Thyroid gland (tissue), 4 donors: Measurements from ENCODE around the gene DMRT1. TPM values are rescaled to one million over a fixed set of nuclear protein-coding genes. Genes with fewer than 3 reads are reported as not detected.
A peak's percentile ranks its signal among the peaks of the same experiment; 100 is the strongest.
"Not testable (repeated sequence)": the region's sequence is repeated elsewhere in the genome, so short reads cannot be mapped to it uniquely, and the experiment has no call there.

Experiments
- DNase-seq, 2 donors: peaks; one replicate each; pipeline ENCODE4 v3.0.0-alpha.2; 2019
- H3K27ac ChIP-seq, 3 donors: fragments of 200-600 bp; sonication (generic); 1 replicate in 2 of 3; 2 replicates in 1 of 3; pipeline ENCODE4 v1.5.1; 2016 to 2019; ENCODE audit warnings: mild to moderate bottlenecking in 1 of 3, moderate library complexity in 1 of 3
- H3K27me3 ChIP-seq: fragments of 200-600 bp; sonication (generic); one replicate; pipeline ENCODE4 v1.5.1; 2019
- H3K36me3 ChIP-seq, 2 donors: fragments of 200-600 bp; sonication (generic); one replicate each; pipeline ENCODE4 v1.5.1; 2016 to 2019
- H3K4me1 ChIP-seq, 2 donors: fragments of 200-600 bp; sonication (generic); one replicate each; pipeline ENCODE4 v1.5.1; 2017 to 2019
- H3K4me3 ChIP-seq, 3 donors: fragments of 200-600 bp; sonication (generic); replicated peaks in 1 of 3; 1 replicate in 2 of 3; 2 replicates in 1 of 3; pipeline ENCODE4 v1.5.1; 2016; ENCODE audit warnings: mild to moderate bottlenecking in 1 of 3
- H3K9me3 ChIP-seq: fragments of 200-600 bp; sonication (generic); one replicate; pipeline ENCODE4 v1.5.1; 2017
- POLR2A ChIP-seq, 2 donors: fragments of 450-650 bp; IDR thresholded peaks; one replicate each; pipeline ENCODE4 v1.6.1; 2017; ENCODE audit warnings: antibody characterized with exemption in 2 of 2, mild to moderate bottlenecking in 2 of 2, moderate library complexity in 1 of 2
- WGBS, 2 donors: methylation state at CpG; one replicate each; pipeline ENCODE4 v1.1.5; 2017; 5-methylcytosine and 5-hydroxymethylcytosine counted together
- intact Hi-C: fragments of 100-400 bp; cut with DNase I; formaldehyde crosslinking; loops from one replicate; pipeline ENCODE4 v1.15.1; 2023
- total RNA-seq, 4 donors: library from RNA; depleted of rRNA; stranded (reverse); fragments of >200 nt; gene quantifications; one replicate each; pipeline ENCODE4 v1.2.3, GENCODE V29; 2016
- TF ChIP-seq, protein P1 (sequence below), 6 experiments: fragments of 200-600 bp in 3 of 6; fragments of 450-650 bp in 3 of 6; sonication (generic) in 3 of 6; IDR thresholded peaks; one replicate each; pipeline ENCODE4 v1.5.1; 2016 to 2019; ENCODE audit warnings: antibody characterized with exemption in 6 of 6, mild to moderate bottlenecking in 2 of 6, inconsistent platforms in 1 of 6, moderate library complexity in 1 of 6

The DMRT1 gene
- total RNA-seq, 4 donors from 2014 or later: 0.33 to 2.0 (median 0.94) TPM; not detected in 1

DNA sequence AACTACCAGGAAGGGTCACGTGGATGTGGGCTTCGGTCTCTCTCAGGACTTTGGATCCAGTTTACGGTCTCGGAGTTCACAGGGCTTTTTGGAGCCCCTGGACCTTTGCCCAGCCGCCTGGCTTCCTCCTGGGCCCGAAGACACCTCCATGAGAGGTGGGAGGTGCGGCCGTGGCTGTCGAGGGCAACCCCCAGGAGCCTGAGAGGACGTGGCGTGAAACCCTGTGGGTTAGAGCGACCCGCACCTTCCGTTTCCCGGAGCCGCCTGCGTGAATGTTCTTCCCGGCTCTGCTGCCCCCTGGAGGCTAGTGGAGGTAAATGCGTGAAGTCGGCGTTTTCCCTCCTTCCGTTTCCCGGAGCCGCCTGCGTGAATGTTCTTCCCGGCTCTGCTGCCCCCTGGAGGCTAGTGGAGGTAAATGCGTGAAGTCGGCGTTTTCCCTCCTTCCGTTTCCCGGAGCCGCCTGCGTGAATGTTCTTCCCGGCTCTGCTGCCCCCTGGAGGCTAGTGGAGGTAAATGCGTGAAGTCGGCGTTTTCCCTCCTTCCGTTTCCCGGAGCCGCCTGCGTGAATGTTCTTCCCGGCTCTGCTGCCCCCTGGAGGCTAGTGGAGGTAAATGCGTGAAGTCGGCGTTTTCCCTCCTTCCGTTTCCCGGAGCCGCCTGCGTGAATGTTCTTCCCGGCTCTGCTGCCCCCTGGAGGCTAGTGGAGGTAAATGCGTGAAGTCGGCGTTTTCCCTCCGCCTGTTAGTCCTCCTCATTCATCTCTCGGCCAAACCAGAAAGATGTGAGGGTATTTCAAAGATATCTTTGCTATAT is 157.0 kb downstream of the DMRT1 start:
- Histone ChIP-seq H3K27ac (peak overlapping the region in 2 of 3 donors; percentile 93 to 96), H3K4me1 (peaks cover 29 to 47% of the 10 kb centered on the region in 2 donors)
- H3K4me3 ChIP-seq, H3K9me3 ChIP-seq, intact Hi-C loops, H3K36me3 ChIP-seq, H3K27me3 ChIP-seq: not testable (repeated sequence)
- TF ChIP-seq, protein P1, sequence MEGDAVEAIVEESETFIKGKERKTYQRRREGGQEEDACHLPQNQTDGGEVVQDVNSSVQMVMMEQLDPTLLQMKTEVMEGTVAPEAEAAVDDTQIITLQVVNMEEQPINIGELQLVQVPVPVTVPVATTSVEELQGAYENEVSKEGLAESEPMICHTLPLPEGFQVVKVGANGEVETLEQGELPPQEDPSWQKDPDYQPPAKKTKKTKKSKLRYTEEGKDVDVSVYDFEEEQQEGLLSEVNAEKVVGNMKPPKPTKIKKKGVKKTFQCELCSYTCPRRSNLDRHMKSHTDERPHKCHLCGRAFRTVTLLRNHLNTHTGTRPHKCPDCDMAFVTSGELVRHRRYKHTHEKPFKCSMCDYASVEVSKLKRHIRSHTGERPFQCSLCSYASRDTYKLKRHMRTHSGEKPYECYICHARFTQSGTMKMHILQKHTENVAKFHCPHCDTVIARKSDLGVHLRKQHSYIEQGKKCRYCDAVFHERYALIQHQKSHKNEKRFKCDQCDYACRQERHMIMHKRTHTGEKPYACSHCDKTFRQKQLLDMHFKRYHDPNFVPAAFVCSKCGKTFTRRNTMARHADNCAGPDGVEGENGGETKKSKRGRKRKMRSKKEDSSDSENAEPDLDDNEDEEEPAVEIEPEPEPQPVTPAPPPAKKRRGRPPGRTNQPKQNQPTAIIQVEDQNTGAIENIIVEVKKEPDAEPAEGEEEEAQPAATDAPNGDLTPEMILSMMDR (IDR thresholded peaks at IDR 0.05): peak in 3 of 6 experiments; percentile 26 to 51 (median 35)
- WGBS, 2 donors: 58 to 81% methylated on average over 20 to 27 of the region's 55 CpGs
- DNase-seq: peak in 1 of 2 donors; percentile 49

DNA sequence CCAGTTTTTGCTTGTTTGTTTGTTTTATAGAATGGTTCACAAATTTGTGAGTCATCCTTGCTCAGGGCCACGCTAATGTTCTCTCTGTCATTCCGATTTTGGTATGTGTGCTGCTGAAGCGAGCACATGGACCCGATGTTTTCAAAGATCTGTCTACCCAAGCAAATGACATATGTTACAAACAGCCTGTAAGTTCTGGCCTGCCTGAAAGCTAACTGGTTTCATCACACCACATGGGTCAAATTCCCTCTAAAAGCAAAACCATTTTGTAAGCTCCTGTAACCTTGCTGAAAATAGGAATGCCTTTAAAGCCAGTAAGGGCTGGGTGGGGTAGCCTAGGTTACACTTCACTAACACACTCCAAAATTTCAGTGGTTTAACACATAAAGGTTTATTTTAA is 160.3 kb downstream of the DMRT1 start:
- Histone ChIP-seq H3K4me3 (no peak overlapping the region), H3K9me3 (no peaks in the 10 kb centered on the region), H3K4me1 (peaks cover 29 to 51% of the 10 kb centered on the region in 2 donors), H3K36me3 (no peaks in the 10 kb centered on the region), H3K27me3 (no peaks in the 10 kb centered on the region), H3K27ac (peak overlapping the region in 2 of 3 donors; percentile 93 to 96)
- intact Hi-C loops: loop anchor here (10.0 kb wide), 1 partner anchor 617 kb away; no protein-coding TSS in a partner anchor
- DNase-seq: no peak
- TF ChIP-seq, protein P1 (IDR thresholded peaks at IDR 0.05): no peak
- no peak for TF ChIP-seq POLR2A (IDR thresholded peaks at IDR 0.05)
- 90 to 91% methylated on average over 4 of the region's 4 CpGs for WGBS, 2 donors

DNA sequence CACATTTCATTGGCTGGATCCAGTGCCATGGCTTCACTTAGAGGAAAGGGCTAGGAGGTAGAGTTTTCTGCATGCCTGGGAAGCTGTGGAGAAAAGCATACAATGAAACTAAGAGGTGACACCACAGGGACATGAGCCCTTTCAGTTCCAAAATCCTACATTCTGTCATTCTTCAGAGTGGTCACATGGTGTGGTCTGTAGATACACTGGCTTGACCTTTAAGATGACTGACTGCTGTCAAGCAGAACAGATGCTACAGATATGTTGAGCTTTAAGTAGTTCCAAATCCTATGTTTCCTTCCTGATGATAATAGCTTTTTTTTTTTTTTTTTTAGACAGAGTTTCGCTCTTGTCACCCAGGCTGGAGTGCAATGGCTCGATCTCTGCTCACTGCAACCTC is 161.2 kb downstream of the DMRT1 start:
- H3K27ac ChIP-seq: peak overlapping the region in 2 of 3 donors; percentile 93 to 96
- no peak for TF ChIP-seq POLR2A (IDR thresholded peaks at IDR 0.05)
- TF ChIP-seq, protein P1 (IDR thresholded peaks at IDR 0.05): no peak
- peaks cover 29 to 51% of the 10 kb centered on the region in 2 donors for H3K4me1 ChIP-seq
- no peaks in the 10 kb centered on the region for H3K27me3 ChIP-seq
- intact Hi-C loops: loop anchor here (10.0 kb wide), 1 partner anchor 618 kb away; no protein-coding TSS in a partner anchor
- H3K4me3 ChIP-seq: no peak overlapping the region
- H3K9me3 ChIP-seq: no peaks in the 10 kb centered on the region
- 86 to 95% methylated on average over 2 of the region's 2 CpGs for WGBS, 2 donors
- H3K36me3 ChIP-seq: no peaks in the 10 kb centered on the region
- DNase-seq: no peak

DNA sequence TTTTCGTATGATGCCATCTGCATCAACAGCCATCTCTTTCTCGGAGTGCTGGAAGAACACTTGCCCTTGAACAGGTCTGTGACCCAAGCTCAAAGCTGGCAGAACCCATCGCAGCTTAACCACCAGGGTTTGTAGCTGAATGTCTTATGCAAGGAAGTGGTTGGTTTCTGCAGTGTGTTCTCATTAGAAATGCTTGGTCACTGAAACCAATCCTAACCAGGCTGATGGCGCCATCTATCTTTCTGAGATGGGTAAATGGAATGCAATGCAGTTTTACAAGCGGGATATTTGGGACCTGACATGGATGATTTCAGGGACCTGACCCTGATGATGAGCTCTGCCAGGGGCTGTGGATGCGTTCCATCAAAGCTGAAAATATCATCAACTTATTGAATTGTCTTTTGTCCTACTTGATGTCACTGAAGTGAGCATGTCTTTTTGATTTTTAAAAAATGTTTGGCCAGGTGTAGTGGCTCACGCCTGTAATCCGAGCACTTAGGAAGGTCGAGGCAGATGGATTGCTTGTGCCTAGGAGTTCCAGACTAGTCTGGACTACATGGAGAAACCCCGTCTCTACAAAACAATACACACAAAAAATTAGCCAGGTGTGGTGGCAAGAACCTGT is 163.7 kb downstream of the DMRT1 start:
- H3K27ac ChIP-seq: no peak overlapping the region
- H3K9me3 ChIP-seq: no peaks in the 10 kb centered on the region
- no peaks in the 10 kb centered on the region for H3K27me3 ChIP-seq
- TF ChIP-seq, protein P1 (IDR thresholded peaks at IDR 0.05): peak in 5 of 6 experiments; percentile 36 to 80 (median 71)
- no peak for TF ChIP-seq POLR2A (IDR thresholded peaks at IDR 0.05)
- peaks cover 20 to 38% of the 10 kb centered on the region in 2 donors for H3K4me1 ChIP-seq
- H3K4me3 ChIP-seq: no peak overlapping the region
- intact Hi-C loops: loop anchor here (2.0 to 10.0 kb wide), 2 partner anchors 112 to 620 kb away; no protein-coding TSS in a partner anchor
- peak; percentile 20 to 52 for DNase-seq
- H3K36me3 ChIP-seq: no peaks in the 10 kb centered on the region
- 59 to 70% methylated on average over 10 of the region's 10 CpGs for WGBS, 2 donors
